Tibial nerve (tissue), 4 donors: Measurements from ENCODE around the gene ZNF207.

Source experiments
- EP300 ChIP-seq, 2 donors: sonication (generic); formaldehyde crosslinking; IDR thresholded peaks; one replicate each; pipeline ENCODE4 v1.6.1; 2017; ENCODE audit warnings: antibody characterized with exemption in 2 of 2, mild to moderate bottlenecking in 1 of 2
- POLR2A ChIP-seq, 2 donors: fragments of 450-650 bp; IDR thresholded peaks; one replicate each; pipeline ENCODE4 v1.6.1; 2017; ENCODE audit warnings: antibody characterized with exemption in 2 of 2, mild to moderate bottlenecking in 2 of 2, moderate library complexity in 2 of 2
- TF ChIP-seq, protein P1 (sequence below), 5 experiments: fragments of 200-600 bp in 3 of 5; fragments of 450-650 bp in 2 of 5; sonication (generic) in 3 of 5; IDR thresholded peaks; one replicate each; pipeline ENCODE4 v1.5.1; 2016 to 2019; ENCODE audit warnings: antibody characterized with exemption in 5 of 5, mild to moderate bottlenecking in 3 of 5, moderate library complexity in 2 of 5

- TF ChIP-seq, protein P1, sequence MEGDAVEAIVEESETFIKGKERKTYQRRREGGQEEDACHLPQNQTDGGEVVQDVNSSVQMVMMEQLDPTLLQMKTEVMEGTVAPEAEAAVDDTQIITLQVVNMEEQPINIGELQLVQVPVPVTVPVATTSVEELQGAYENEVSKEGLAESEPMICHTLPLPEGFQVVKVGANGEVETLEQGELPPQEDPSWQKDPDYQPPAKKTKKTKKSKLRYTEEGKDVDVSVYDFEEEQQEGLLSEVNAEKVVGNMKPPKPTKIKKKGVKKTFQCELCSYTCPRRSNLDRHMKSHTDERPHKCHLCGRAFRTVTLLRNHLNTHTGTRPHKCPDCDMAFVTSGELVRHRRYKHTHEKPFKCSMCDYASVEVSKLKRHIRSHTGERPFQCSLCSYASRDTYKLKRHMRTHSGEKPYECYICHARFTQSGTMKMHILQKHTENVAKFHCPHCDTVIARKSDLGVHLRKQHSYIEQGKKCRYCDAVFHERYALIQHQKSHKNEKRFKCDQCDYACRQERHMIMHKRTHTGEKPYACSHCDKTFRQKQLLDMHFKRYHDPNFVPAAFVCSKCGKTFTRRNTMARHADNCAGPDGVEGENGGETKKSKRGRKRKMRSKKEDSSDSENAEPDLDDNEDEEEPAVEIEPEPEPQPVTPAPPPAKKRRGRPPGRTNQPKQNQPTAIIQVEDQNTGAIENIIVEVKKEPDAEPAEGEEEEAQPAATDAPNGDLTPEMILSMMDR (IDR thresholded peaks at IDR 0.05) = no peak
- TF ChIP-seq POLR2A (IDR thresholded peaks at IDR 0.05) (no peak), EP300 (IDR thresholded peaks at IDR 0.05) (no peak)
Measured at GRCh38 chr17:32323046-32323445, 26.9 kb upstream of the ZNF207 start.
